ENCODE data around the gene CMYA5. TPM values are rescaled to one million over a fixed set of nuclear protein-coding genes. Genes with fewer than 3 reads are reported as not detected.
"Not testable (repeated sequence)": the region's sequence is repeated elsewhere in the genome, so short reads cannot be mapped to it uniquely, and the experiment has no call there.

CMYA5 gene
- polyA plus RNA-seq, 10 donors = 90.2 to 307 (median 175) TPM

DNA sequence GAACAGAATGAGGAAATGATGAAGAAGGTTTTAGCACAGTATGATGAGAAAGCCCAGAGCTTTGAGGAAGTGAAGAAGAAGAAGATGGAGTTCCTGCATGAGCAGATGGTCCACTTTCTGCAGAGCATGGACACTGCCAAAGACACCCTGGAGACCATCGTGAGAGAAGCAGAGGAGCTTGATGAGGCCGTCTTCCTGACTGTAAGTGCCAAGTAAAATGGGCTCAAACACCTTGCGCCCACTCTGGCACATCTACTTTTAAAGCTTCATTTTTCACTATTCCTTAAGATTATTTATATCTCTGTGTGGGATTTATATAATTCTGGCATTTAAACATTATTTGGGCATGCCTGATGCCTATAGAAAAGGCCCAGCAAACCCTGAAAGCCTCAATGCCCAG, 55.6 kb downstream of the CMYA5 start:
- no peak for DNase-seq

DNA sequence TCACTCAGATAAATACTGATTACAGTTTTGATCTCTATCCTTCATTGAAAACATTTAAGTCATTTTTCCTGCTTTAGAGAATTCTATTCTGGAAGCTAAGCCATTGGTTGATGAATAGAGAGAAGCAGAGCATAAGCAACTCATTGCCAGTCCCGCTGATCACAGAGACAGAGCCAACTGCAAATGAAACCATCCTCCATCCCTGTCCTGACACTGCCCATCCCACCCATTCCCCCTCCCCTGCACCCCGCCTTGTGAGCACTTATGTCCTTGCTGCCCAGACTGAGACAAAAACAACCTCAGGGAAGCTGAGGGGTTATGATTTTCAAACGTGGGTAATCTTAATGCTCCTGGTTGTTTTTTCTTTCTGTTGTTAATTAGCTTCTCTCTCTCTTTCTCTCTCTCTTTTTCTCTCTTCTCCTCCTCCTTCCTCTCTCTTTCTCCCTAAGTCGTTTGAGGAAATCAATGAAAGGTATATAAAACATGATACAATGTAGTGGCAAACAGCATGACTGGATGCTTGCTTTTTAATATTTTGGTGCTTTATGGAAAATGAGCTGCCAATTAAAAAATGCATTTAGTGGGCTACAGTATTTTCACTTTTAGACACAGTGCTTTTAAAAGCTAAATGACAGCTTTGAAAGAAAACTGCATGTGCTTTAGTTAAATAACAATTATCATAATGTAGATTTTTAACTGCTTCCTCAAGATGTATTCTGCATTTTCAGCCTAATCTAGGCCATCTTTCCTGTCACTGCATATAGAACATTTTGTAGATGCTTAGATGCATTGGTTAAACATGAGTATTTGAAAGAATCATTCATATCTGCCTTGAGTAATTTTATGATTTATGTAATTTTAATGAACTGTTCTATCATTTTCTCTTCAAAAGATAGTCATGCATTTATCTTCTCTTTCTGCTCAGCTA, 57.3 kb downstream of the CMYA5 start:
- DNase-seq = no peak

DNA sequence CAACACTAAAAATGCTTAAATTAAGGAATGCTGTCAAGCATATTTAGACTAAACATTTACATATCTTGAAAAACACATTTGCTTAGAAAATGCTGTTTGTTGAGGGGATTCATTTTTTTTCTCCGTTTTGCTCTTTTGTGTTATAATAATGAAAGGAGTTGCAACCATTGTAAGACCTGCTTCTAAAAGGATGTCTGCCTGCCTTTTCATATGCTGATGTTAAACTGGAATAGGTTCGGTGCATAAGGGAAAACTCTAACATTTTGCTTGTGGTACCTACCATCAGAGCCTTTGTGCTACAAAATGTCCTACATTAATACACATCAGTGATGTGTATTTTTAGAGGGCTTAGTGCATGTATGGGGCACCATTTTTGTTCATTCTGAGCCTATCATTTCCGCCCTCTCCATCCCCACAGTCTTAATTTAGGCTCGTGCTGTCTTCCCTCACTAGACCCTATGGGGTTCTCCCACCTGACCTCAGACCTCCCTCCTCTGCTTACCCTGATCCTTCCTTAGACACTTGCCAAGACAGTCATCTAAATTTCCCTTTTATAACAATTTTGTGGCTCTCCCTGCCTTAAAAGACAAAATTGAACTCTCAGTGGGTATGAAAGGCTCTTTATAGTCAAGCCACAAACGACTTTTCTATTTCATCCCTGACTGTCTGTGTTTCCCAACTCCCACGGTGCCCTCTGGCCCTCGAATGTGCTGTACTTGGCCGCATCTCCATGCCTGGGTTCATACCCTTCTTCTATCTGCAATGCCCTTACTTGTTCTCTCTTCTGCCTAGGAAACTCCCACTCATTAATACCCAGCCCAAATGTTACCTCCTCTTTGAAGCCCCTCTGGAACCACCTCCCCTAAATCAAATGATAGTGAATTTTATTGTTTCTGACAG, 61.2 kb downstream of the CMYA5 start:
- no peak for DNase-seq

DNA sequence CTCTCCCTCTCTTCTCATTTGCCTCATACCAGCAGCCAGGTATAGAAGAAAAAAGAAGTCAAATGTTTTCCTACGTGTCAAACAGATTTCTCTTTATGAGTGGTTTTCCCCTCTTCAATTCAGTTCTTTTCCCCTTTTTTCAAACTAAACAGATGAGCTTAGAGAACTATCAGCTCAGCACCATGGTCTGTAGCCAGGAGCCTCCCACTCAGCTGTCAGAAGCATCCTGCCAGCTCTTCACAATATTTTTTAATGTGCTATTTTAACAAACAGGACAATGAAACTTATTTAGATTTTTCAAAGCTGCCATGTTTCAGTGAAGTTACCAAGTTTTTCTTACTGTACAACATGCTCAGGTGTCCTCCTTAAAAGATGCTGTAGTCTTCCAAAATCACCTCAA, 63.5 kb downstream of the CMYA5 start:
- no peak for DNase-seq

DNA sequence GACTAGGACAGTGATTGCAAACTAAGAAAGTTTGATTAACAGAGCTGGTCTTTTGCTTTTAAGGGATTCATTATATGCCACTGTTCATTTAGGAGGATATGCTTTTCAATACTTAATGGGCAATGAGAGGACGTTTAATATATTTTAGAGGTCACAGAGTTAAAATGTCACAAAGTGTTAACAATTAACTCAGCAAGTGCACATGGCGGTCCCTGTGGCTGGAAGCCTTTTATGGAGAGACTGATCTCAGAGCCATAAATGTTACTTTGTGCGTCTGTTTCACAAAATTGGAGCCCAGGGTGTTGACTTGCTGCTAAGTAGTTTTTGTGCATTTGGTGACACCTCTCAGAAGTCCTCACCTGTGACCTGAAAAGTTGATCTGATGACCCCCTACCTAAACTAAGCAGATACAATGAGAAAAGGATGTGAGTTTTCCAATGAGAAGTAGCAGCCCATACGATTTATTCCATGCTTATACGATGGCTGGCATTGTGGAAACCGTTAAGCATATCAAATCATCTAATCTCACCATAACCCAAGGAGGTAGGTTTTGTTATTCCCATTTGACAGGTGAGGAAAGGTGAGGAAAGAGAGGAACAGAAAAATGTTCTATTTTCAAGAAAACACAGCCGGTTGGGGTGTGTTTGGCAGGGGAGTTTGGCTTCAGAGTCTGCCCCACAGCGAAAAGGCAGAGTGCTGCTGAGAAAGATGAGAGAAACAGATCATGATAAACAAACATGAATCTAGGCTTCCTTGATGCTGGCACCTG, 64.4 kb downstream of the CMYA5 start:
- no peak for DNase-seq

DNA sequence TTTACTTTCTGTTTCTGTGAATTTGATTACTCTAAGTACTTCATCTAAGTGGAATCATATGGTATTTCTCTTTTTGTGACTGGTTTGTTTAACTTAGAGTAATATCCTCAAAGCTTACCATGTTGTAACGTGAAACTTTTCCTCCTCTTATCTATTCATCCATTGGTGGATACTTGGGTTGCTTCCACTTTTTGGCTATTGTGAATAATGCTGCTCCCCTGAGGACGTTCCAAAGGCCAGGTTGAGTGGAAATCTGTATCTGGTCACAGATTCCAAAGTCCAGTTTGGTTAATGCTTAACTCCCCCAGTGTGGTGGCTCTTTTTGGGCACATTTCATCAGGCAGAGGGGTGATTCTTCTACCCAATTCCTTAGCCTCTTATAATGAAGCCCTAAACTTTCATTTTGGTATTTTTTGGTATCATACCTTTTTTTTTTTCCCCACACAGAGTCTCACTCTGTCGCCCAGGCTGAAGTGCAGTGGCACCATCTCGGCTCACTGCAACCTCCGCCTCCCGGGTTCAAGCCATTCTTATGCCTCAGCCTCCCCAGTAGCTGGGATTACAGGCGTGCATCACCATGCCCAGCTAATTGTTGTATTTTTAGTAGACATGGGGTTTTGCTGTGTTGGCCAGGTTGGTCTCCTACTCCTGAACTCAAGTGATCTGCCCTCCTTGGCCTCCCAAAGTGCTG, 65.4 kb downstream of the CMYA5 start:
- DNase-seq = no peak

DNA sequence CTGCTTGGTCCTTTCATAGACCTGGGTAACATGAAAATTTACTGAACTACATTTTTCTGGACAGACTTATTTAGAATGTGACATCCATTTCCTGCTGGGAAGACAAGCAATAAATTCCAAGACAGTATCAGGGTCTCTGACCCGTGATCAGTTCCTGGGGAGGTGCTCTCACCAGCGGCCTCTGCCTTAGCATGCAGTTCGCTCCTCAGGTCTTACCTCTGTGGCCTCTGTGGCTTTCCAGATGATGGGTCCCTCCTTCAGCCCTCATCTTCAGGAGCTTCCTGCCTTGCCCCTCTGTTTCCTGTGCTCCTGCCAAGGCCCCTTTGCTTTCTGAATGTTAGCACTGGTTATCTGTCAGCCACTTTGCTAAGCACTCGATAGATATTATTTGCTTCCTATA, 66.4 kb downstream of the CMYA5 start:
- DNase-seq = no peak

DNA sequence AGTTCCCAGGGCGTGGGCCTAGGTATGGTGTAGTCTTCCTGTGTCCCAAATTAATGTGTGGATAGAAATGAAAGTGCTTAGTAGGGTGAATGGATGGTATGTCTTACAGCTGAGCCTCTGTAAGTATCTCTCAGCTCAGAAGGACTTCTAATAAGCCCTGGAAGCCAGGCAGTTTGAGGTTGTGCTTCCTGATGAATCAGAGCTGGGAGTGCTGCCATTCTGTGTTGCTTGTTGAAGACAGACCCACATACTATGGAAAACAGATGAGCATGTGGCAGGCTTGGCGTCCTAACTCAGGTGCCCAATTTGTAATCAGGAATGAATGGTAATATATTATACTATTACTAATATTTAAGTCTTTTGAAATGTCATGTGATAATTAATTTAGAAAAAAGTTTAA, 69.8 kb downstream of the CMYA5 start:
- peak; percentile 16 to 45 (median 18) for DNase-seq

DNA sequence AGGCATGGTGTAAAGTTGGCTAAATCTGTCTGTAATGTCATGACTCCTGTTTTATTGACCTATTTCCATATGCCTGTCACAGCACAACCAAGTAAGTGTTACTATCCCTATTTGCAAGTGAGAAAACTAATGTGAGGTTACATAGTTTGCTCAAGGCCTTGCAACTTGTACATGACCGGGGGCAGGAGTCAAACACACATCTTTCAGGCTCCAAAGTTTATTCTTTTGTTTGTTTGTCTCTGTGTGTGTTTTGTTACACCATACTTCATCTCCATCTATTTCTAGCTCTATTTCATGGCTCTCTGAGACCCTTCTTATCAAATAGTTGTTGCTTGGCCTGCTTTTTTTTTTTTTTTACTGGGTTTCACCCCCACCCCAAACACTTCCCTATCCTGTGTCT, 70.2 kb downstream of the CMYA5 start:
- DNase-seq = no peak

DNA sequence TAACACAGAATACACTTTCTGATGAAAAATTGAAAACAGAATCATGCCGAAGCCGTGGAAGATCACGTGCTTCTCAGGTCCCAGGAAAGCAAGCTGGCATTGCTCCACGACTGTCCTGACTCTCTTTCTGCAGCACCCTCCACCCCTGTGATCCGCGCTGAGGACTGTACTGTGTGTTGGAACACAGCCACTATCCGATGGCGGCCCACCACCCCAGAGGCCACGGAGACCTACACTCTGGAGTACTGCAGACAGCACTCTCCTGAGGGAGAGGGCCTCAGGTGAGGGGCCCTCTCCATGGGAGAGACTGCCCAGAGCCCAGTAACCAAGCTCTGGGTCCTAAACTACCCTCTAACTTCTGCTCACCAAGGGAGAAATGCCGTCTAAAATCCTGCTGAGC, 73.3 kb downstream of the CMYA5 start:
- DNase-seq = no peak

DNA sequence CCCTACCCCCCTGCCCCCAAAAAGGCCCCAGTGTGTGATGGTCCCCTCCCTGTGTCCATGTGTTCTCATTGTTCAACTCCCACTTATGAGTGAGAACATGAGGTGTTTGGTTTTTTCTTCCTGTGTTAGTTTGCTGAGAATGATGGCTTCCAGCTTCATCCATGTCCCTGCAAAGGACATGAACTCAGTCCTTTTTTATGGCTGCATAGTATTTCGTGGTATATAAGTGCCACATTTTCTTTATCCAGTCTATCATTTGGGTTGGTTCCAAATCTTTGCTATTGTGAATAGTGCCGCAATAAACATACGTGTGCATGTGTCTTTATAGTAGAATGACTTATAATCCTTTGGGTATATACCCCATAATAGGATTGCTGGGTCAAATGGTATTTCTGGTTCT, 74.5 kb downstream of the CMYA5 start:
- not testable (repeated sequence) for DNase-seq

DNA sequence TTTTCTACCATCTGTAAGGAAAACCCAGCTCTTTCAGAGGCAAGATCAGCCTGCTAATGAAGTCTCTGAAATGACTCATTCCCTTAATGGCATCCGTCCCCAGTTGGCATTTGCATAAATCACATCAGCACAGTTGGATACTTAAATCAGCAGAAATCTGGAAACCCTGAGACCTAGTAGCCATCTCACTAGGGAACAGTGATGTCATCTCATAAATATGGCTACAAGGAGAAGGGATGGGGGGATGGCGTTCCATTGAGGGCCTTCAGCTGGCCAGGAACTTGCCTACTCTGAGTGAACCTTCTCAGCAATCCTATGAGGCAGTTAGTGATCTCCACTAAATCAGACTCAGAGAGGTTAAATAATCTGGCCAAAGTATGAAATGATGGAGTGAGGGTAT, 81.8 kb downstream of the CMYA5 start:
- peak in 1 of 3 donors; percentile 87 for DNase-seq

DNA sequence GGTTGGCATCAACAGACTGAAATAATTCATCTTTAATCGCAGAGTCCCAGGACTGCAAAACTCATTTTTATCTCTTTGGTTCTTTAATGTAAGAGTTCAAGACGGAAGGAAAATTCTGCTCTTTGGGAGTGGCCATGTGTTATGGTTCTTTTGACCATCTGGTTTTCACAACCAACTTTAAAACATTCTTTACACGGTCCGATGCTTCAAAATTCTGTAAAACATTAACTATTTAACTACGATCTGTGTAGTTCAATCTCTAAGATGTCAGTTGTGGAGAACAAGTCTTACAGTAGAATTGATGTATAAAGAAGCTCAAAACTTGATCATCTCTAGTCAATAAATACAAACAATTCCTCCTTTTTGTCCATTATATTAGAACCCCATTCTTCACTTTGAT, 83.0 kb downstream of the CMYA5 start:
- DNase-seq = no peak

DNA sequence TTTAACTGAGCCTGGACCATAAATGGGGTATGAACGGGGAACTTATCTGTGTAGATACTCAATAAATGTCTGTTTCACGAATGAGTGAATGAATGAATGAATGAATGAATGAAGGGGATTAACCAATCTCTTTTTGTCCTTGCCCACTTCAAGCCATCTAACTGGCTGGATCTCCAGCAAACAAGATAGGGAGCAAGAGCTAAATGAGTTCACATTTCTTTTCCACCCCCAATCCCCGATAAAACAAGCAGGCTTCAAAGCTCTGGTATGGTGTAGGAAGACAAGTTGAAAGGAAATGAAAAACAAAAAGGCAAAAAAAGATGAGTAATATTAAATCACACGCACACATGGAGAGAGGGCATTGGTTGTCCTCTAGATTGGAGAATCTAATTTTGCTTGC, 84.0 kb downstream of the CMYA5 start:
- no peak for DNase-seq

DNA sequence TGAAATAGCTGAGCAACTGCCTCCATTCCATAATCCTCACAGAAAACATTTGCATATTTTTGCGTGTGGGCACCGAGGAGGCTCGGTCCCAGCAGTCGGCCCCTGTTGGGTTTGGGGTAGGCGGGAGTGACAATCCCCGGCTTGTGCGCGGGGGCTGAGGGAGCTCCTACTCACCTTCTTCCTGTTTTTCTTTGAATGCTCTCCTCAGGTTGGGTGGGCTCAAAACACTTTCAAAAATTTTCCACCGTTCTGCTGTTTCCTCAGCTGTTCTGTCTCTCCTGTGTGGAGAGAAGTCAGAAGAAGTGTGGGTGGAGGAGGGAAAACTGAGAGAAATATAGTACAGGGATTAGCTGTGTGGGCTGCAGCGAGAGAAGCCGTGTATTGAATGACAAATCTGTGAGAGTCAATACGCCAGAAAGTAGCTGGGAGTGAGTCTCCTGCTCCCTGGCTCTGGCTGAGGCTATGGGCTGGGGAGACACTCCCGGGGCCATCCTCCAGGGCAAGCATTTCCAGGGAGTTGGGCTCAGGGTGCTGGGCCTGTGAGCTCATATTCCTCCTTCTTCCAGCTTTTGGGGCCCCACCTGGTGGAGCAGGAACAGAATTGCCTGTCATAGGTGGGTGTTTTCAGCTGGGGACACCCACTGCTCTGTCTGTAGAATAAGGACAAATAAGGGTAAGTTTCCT, 84.7 kb downstream of the CMYA5 start:
- no peak for DNase-seq

DNA sequence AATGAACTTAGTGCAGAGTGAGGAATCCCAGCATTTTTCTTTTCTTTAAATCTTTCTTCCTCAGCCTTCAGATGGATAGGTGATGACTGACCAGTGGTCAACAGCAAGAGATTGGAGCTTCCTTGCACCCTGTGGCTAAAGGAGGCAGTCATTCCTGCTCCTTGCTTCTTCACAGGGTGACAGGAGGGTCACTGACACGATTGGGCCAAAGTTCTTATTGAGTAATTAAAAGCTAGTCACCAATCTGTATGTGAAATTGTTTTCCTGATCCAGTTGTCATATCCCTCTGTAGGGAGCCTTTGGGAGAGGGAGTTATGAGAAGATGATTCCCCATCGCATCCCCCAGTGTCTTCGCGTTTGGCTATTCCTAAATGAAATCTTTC, 85.2 kb downstream of the CMYA5 start:
- no peak for DNase-seq

DNA sequence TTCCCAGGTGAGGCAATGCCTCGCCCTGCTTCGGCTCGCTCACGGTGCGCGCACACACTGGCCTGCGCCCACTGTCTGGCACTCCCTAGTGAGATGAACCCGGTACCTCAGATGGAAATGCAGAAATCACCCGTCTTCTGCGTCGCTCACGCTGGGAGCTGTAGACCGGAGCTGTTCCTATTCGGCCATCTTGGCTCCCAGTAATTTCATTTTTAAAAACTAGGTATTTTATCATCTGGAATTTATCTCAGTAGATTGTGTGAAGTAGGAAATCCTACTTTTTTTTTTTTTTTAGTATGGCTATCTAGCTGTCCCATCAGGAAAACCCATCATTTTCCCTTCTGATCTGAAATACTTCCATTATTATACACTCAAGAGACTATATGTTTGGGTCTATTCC, 95.1 kb downstream of the CMYA5 start:
- DNase-seq = not testable (repeated sequence)

DNA sequence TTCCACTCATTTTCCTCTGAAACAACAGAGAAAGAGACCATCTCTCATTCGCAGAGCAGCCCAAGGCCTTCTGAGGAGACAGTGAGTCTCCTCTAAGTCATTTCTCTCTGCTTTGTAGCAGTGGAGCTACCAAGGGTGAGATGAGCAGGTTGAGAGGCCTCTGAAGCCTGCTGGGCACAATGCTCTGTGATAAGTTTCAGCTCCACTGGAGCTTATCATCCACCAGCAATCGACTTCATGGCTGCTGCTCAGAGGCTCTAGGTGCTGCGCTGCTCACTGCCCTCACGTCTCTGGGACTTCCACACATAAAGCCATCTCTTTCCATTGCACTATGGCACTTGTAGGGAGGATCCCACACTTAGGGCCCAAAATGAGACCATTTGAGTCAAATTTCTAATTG, 96.3 kb downstream of the CMYA5 start:
- no peak for DNase-seq

DNA sequence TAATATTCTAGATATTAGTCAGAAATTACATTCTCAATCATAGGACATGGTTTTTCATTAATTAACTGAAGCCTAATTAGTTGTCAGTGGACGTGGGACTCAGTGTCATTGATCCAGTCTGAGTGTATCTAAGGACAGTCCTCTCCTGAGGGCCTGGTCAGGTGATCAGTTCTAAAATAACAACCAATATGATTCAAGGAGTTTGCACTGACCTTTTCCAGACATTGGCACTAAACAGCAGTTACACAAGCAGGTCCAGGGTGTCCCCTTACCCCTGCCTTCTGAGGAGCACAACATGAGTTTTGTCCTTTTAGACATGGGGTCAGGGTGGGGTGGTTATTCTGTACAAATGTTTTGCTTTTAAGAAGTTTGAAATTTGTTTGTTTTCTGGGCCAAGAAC, 97.8 kb downstream of the CMYA5 start:
- DNase-seq = no peak

DNA sequence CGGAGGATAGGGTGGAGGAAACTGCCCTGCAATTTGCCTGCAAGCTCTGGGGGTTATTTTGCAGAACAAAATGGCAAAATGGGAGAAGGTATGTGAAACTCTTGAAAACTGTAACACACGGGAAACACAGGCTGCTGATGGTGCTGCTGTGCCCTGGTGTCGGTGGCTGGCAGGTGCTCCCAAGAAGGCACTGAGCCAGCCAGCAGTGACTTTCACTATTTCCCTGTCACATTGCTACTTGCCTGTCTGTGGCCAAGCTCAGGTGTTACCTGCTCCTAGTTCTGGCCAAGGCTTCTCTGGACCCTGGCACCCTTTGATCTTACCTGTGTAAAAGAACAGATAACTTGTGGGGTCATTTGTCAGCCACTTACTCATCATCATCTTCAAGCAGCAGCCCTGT, 102.2 kb downstream of the CMYA5 start:
- DNase-seq = no peak

DNA sequence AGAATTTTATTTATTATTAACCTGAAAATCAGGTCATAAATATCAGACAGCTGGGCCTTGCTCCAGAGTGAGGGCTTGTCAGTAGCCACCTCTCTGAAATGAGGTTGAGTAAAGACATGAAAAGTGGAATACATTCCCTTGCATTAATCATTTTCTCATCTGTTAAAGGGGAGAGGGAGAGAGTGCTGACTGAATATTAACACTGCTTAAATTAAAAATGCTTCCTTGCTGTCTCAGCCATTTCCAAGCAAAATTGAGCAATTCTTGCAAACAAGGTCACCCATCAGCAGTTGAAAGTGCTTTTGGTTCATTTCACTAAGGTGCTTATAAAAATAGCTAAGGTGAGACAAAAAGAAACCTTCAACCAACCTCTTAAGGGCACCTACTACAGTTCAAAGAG, 102.8 kb downstream of the CMYA5 start:
- DNase-seq = no peak
